Ascending aorta (tissue), 2 donors: ENCODE results near the gene CSNK1G2. TPM values are rescaled to one million over a fixed set of nuclear protein-coding genes. Genes with fewer than 3 reads are reported as not detected.

Experiments used
- DNase-seq, 2 donors: peaks; one replicate each; pipeline ENCODE4 v3.0.0-alpha.2; 2019; ENCODE audit warnings: low spot score in 2 of 2
- H3K27ac ChIP-seq, 2 donors: fragments of 200-600 bp; sonication (generic); one replicate each; pipeline ENCODE4 v1.5.1; 2016 to 2017; ENCODE audit warnings: mild to moderate bottlenecking in 1 of 2
- H3K27me3 ChIP-seq: fragments of 200-600 bp; sonication (generic); one replicate; pipeline ENCODE4 v1.5.1; 2017
- H3K36me3 ChIP-seq, 2 donors: fragments of 200-600 bp; sonication (generic); one replicate each; pipeline ENCODE4 v1.5.1; 2016
- H3K4me1 ChIP-seq, 2 donors: fragments of 200-600 bp; sonication (generic); one replicate each; pipeline ENCODE4 v1.5.1; 2016 to 2017; ENCODE audit warnings: mild to moderate bottlenecking in 1 of 2
- H3K4me3 ChIP-seq, 2 donors: fragments of 200-600 bp; sonication (generic); one replicate each; pipeline ENCODE4 v1.5.1; 2016 to 2017; ENCODE audit warnings: mild to moderate bottlenecking in 1 of 2
- H3K9me3 ChIP-seq, 2 donors: fragments of 200-600 bp; sonication (generic); one replicate each; pipeline ENCODE4 v1.5.1; 2016
- CTCF ChIP-seq, 3 experiments: fragments of 200-600 bp in 2 of 3; fragments of 450-650 bp in 1 of 3; sonication (generic) in 2 of 3; IDR thresholded peaks; one replicate each; pipeline ENCODE4 v1.5.1; 2016 to 2019; ENCODE audit warnings: antibody characterized with exemption in 3 of 3, mild to moderate bottlenecking in 1 of 3, moderate library complexity in 1 of 3
- intact Hi-C: fragments of 100-400 bp; cut with DNase I; formaldehyde crosslinking; loops from one replicate; pipeline ENCODE4 v1.15.1; 2023
- total RNA-seq: library from RNA; depleted of rRNA; stranded (reverse); fragments of >200 nt; gene quantifications from one replicate; pipeline ENCODE4 v1.1.0, GENCODE V29; 2016

CSNK1G2 gene
- total RNA-seq, 1 donor from 2014 or later = 79.6 TPM

DNA sequence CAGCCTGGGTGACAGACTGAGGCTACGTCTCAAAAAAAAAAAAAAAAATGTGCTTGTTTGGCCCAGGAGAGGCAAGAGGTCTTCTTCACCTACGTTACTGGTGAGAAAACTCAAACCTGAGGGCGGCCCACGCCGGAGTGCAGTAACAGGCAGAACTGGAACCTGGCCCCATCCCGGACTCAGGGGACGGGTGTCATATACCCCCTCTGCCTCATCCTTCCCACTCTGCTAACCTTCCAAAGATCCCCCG lies 36.2 kb upstream of the CSNK1G2 start:
- Histone ChIP-seq H3K4me1 (peaks cover 8 to 13% of the 10 kb centered on the region in 2 donors), H3K36me3 (no peaks in the 10 kb centered on the region), H3K27me3 (no peaks in the 10 kb centered on the region), H3K4me3 (peak overlapping the region in 1 of 2 donors; percentile 73), H3K9me3 (no peaks in the 10 kb centered on the region), H3K27ac (peak overlapping the region; percentile 66 to 81)
- intact Hi-C loops = loop anchor here (1.0 to 10.0 kb wide), 3 partner anchors 20 to 110 kb away; partner anchors contain the start of genes ABHD17A and BTBD2
- no peak for DNase-seq
- no peak for TF ChIP-seq CTCF (IDR thresholded peaks at IDR 0.05)

DNA sequence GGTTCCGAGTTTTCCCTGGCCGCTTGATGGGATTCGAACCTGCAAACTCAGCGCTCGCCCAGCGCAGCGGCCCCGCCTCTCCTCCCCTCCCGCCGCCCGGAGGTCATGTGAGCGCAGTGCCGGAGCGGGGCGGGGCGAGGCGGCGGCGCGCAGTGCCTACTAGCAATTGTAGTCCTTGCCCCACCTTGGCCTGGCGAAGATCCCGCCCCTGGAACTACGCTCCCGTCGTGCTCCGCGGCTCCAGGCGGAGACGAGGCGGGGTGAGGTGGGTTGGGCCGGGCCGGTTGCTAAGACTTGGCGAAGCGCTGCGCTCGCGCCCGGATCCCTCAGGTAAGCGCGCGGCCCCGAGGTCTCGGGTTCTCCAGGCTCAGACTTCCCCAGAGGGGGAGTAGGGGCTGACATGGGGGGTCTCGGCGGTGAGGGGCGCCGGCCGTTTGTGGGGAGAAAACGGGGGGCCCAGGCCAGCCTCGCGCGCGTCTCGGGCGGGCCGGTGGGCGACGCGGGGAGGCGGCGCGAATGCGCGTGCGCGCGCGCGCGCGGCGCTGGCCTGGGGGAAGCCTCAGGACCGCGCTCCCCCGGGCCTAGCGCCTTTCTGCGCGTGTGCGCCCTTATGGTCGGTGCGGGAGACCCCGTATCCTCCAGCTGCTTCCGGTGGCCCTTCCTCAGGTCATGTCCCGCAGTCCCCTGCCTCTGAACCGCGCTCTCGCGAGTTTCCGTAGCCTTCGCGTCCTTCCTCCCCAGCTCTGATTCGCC lies 35.7 kb upstream of the CSNK1G2 start, which contains the start of the genes ADAT3 and SCAMP4:
ADAT3 (plus strand) TSS at position 290 of the 753 bp plus-strand sequence. CDS start 6,649 bp downstream, outside the sequence.
SCAMP4 (plus strand) TSS at position 290 of the 753 bp plus-strand sequence. CDS start 9,621 bp downstream, outside the sequence.
- peak; percentile 94 to 99 for DNase-seq
- Histone ChIP-seq H3K4me1 (peaks cover 8 to 13% of the 10 kb centered on the region in 2 donors), H3K36me3 (no peaks in the 10 kb centered on the region), H3K27me3 (no peaks in the 10 kb centered on the region), H3K4me3 (peak within 1 kb of the TSS; percentile 73 to 82), H3K9me3 (no peaks in the 10 kb centered on the region), H3K27ac (peak within 1 kb of the TSS; percentile 74 to 81)
- intact Hi-C loops = loop anchor here (1.0 to 10.0 kb wide), 3 partner anchors 20 to 110 kb away; partner anchors contain the start of genes ABHD17A and BTBD2
- no peak for TF ChIP-seq CTCF (IDR thresholded peaks at IDR 0.05)

- H3K4me1 ChIP-seq = peaks cover 8 to 13% of the 10 kb centered on the region in 2 donors
- intact Hi-C loops = loop anchor here (1.0 to 10.0 kb wide), 3 partner anchors 21 to 109 kb away; partner anchors contain the start of genes ABHD17A and BTBD2
- H3K27ac ChIP-seq = peak overlapping the region; percentile 74 to 81
- H3K27me3 ChIP-seq = no peaks in the 10 kb centered on the region
- H3K36me3 ChIP-seq = no peaks in the 10 kb centered on the region
- peak overlapping the region; percentile 73 to 82 for H3K4me3 ChIP-seq
- TF ChIP-seq CTCF (IDR thresholded peaks at IDR 0.05) = no peak
- no peaks in the 10 kb centered on the region for H3K9me3 ChIP-seq
- no peak for DNase-seq
Observed at GRCh38 chr19:1905863-1906375, 35.1 kb upstream of the CSNK1G2 start.

DNA sequence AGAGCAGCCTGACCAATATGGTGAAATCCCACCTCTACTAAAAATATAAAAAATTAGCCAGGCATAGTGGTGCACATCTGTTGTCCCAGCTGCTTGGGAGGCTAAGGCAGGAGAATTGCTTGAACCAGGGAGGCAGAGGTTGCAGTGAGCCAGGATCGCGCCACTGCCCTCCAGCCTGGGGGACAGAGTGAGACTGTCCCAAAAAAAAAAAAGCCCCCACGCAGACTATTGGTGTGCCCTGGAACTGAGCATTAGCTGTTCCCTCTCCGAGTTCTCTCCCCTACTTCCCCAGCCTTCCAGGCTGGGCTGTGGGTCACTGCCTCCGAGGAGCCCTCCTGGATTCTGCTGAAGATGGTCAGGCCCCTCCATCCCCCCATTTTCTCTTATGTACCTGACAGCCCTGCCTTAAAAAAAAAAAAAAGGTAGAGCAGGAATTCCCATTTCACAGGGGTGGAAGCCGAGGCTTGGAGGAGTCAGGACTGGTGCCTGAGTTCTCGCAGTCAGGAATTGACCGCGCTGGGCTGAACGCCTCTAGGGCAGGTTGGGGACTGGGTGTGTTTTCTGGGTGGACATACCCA lies 33.9 kb upstream of the CSNK1G2 start:
- Histone ChIP-seq H3K36me3 (peaks cover 3 to 4% of the 10 kb centered on the region in 2 donors), H3K9me3 (no peaks in the 10 kb centered on the region), H3K4me1 (peaks cover 8 to 13% of the 10 kb centered on the region in 2 donors), H3K4me3 (no peak overlapping the region), H3K27me3 (no peaks in the 10 kb centered on the region), H3K27ac (no peak overlapping the region)
- intact Hi-C loops = loop anchor here (10.0 kb wide), 1 partner anchor 108 kb away; the partner anchor contains the start of gene BTBD2
- TF ChIP-seq CTCF (IDR thresholded peaks at IDR 0.05) = no peak
- no peak for DNase-seq

DNA sequence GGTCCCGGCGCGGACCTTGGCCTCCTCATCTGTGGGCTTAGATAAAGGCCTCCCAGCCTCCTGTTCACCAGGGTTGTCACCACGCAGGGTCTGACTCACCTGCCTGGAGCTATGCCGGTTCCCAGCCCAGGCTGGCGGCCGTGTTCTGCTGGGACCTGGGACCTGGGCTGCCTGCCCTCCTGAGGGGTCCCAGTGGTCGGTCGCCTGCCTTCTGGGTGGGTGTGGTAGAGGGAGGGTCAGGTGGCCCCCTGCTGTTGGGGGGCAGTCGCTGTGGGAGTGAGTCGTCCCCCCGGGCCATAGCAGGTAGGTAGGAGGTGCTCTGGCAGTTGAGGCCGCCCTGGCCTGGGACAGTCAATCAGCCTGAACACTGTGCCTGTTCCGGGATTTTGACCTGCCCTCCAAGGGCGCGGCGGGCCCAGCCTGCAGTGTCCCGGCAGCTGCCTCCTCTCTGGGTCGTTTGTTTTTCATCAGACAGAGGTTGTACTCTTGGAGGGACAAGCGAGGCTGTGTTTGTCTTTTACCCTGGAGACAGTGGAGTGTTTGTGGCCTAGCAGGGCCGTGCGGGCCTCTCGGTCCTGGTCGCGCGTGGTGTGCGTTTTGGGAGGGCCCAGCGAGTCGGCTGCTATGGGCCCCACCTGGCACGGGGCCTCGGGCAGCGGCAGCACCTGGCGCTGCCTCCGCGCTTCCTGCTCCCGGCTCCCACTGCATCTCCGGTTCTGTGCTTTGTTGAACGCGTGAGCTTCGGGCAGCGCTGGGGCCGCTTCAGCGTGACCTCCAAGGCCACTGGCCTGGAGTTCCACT lies 33.2 kb upstream of the CSNK1G2 start:
- DNase-seq = no peak
- H3K4me3 ChIP-seq = no peak overlapping the region
- H3K36me3 ChIP-seq = peaks cover 10 to 11% of the 10 kb centered on the region in 2 donors
- no peak overlapping the region for H3K27ac ChIP-seq
- H3K9me3 ChIP-seq = no peaks in the 10 kb centered on the region
- no peaks in the 10 kb centered on the region for H3K27me3 ChIP-seq
- H3K4me1 ChIP-seq = peaks cover 8 to 13% of the 10 kb centered on the region in 2 donors
- TF ChIP-seq CTCF (IDR thresholded peaks at IDR 0.05) = no peak
- intact Hi-C loops = loop anchor here (10.0 kb wide), 1 partner anchor 107 kb away; the partner anchor contains the start of gene BTBD2
